HG02943 (cell line): ENCODE data around the gene KANK4.

Experiments
- ATAC-seq: cut with Tn5 transposase; IDR thresholded peaks from one replicate; pipeline ENCODE4 v1.9.1; 2021; ENCODE audit warnings: mild to moderate bottlenecking, low read depth, moderate library complexity; ENCODE audit not compliant: unreplicated experiment

KANK4 gene

GRCh38 chr1:62318756-62319544 is at the start of gene KANK4:
Gene KANK4 (minus strand): TSS chr1:62319434. CDS start chr1:62281564, 37,870 bp downstream.
- no peak for ATAC-seq

GRCh38 chr1:62368989-62369388 is 49.8 kb upstream of the KANK4 start:
- no peak for ATAC-seq

GRCh38 chr1:62367005-62367557 is 47.8 kb upstream of the KANK4 start:
- no peak for ATAC-seq

DNA sequence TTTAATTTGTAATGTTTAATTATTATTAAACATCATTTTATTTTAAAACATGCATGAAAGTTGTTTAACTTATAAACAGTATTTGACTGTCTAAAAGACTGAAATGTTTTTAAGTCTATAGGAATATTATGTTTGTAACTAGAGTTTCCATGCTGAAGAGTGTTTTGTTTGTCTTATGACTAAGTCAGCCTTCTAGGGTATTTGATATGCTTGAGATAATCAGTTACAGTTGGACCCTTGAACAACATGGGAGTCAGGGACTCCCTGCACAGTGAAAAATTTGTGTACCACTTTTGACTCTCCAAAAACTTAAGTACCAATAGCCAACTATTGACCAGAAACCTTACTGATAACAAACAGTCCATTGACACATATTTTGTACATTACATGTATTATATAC is 45.5 kb upstream of the KANK4 start:
- no peak for ATAC-seq

DNA sequence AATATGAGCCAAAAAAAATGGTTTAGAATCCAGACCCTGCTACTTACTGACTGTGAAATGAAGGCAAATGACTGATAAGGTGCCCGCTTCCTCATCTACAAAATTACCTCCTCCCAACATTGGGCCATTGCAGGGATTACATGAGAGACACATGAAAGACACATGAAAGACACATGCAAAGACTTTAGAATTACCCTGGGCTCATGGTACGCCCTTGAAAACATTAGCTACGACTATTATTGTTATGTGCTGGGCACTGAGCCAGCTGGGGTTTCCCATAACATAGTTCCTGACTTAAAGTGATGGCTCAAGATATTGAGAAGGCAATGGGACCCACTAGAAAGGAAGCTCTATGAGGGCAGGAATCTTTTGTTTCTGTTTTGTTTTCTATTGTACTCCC is 43.7 kb upstream of the KANK4 start:
- ATAC-seq, result no peak

GRCh38 chr1:62362061-62362917 is 43.1 kb upstream of the KANK4 start:
- no peak for ATAC-seq

DNA sequence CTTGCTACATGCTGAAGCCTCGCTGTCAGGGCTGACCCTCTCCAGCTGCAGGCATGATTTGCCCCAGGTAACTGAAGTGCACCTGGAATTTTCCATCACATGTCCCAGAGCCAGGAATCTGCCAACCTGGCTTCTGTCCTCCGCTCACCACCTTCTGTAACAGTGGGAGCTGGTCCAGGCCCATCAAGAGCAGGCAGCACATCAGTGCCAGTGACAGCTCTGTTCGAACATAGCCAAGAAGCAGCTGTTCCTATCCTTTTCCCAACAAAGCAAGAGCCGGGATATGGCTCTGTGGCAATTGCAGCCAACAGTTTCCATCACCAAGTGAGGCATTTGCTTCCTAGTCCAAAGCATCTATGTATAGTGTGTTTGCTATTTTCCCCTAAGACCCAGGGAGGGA is 42.2 kb upstream of the KANK4 start:
- no peak for ATAC-seq

- ATAC-seq, result no peak
Observed at GRCh38 chr1:62358665-62359373, 39.6 kb upstream of the KANK4 start.

DNA sequence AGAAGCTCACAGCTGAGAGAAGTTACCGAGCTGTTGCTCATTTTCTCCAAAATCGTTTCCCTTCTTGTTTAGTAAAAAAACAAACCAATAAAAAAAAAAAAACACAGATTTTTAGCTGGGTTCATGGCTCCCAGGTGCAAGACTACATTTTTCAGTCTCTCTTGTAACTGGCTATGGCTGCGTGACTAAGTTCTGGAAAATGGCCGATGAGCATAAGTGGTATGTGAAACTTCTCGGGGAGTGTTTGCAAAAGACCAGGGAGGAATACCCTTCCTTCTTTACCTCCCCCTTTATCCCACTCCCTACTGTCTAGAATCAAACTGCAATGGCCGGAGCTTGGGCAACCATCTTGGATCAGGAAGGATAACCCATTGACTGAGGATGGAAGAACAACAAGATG is 38.7 kb upstream of the KANK4 start:
- ATAC-seq, result no peak

DNA sequence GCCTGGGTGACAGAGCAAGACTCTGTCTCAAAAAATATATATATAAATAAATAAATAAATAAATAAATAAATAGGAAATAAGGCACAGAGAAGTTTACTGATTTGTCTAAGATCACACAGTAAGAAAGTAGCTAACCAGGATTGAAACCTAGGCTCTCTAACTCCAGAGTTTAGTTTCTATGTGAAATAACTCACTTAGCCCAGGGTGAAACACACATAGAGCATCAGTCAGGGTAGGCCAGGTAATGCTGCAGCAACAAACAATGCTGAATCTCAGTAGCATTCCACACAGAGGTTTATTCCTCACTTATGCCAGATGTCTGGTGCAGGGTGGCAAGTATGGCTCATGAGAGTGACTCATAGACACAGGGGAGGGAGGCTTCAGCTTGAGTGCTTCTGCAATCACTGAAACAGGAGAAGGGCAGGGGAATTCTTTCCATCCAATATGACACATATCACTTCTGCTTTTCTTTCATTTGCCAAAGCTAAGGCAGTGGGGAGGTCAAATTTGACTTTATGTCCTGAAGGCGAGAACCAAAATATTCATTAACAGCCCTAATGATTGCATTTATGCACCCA is 37.1 kb upstream of the KANK4 start:
- ATAC-seq, result no peak

DNA sequence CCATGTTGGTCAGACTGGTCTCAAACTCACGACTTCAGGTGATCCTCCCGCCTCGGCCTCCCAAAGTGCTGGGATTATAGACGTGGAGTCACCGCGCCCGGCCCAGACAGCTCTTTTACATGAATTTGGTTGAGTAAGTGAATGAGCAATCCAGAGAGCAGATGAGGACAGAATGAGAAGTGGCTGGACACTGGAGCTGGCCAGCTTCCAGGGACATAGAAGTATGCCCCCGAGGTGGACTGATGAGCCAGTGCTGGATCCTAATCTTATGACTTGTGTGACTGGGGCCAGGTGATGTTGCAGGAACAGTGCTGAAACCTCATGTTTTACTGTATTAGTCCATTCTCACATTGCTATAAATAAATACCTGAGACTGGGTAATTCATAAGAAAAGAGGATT is 35.9 kb upstream of the KANK4 start:
- ATAC-seq, result no peak

DNA sequence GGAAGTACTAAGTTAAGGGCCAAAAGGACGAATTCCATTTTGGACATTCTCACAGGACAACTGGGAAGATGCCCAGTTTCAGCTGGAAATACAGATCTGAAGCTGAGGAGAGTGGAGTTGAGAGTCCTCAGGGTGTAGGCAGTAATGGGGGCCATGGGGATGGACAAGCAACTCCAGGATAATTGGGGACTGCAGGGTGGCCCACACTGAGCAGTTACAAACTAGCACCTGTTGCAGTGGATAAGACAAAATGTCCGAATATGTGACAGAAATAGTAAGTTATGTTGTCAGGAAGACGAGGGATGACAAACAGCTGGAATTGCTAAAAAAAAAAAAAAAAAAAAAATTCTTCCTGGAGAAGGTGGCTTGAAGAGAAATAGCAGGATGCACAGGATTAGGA is 34.6 kb upstream of the KANK4 start:
- ATAC-seq, result no peak

- ATAC-seq, result no peak
Observed at GRCh38 chr1:62352387-62352786, 33.2 kb upstream of the KANK4 start.

DNA sequence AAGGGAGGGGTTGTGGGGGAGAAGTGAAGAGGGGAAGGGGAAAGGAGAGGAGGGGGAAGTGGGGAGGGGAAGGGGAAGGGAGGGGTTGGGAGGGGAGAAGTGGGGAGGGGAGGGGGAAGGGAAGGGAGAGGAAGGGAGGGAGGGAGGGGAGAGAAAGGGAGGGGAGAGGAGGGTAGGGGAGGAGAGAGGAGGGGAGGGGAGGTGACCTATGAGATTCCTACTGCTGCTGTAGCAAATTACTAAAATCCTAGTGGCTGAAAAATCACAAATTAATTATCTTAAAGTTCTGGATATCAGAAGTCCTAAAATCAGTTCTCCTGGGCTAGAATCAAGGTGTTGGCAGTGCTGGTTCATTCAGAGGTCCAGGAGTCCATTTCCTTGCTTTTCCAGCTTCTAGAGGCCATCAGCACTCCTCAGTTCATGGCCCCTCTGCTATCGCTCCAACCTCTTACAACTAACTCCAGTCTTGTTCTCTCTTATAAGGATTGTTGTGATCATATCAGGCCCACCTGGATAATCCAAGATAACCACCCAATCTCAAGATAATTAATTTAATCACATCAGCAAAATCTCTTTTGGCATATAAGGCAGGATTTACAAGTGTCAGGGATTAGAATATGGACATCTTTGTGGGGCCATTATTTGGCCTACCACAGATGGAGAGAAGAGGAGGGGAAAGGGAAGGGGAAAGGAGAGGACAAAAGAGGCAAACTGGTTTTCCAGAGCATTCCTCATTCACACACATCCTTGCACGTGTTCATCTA is 30.4 kb upstream of the KANK4 start:
- ATAC-seq, result no peak

- no peak for ATAC-seq
Observed at GRCh38 chr1:62346886-62347285, 27.7 kb upstream of the KANK4 start.

DNA sequence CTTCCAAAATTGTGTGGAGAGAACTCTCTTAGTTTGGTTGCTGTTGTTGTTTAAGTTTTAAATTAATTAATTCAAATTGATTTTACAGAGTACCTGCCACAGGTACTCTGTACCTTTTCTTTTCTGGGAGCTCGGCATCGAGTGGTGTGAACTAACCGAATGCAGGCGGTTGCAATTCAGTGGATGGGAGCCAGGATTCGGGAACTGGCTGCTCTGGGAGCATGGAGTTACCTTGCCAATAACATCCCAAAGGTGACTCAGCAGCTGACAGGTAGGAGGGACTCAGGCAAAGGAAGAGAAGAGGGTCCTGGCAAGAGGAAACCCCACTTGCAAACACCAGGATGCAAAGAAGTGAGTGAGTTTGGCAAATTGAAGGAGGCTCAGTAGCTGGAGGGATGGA is 24.7 kb upstream of the KANK4 start:
- no peak for ATAC-seq

- no peak for ATAC-seq
Observed at GRCh38 chr1:62342270-62342669, 23.0 kb upstream of the KANK4 start.

DNA sequence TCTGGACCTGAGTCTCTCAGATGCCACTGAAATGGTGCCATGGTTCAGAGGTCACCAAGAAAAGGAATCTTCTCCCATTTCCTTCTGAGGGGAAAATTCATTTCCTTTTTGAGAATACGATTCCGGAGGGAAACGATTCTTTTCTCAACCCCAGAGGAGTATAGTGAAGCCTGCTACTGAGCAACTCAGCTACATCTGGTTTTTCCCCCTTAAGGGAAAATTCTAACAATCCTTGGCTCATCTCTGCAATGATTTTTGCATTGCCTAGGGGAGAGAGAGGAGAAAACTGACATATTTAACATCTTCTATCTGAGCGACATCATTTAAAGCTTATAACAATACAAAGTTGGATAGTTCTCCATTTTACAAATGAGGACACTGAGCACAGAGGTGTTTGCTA is 22.4 kb upstream of the KANK4 start:
- no peak for ATAC-seq

- no peak for ATAC-seq
Observed at GRCh38 chr1:62341089-62341488, 21.9 kb upstream of the KANK4 start.
